Glutamatergic neuron (in vitro differentiated cells): ENCODE data around the gene KRTAP10-2. TPM values are rescaled to one million over a fixed set of nuclear protein-coding genes. Genes with fewer than 3 reads are reported as not detected.

Experiments
- DNase-seq: peaks from one replicate; pipeline ENCODE4 v3.0.0; 2022
- H3K27ac Mint-ChIP-seq: one replicate; pipeline ENCODE4 v1.8.0; 2020; ENCODE audit warnings: mild to moderate bottlenecking, mixed read lengths, inconsistent platforms; ENCODE audit not compliant: unreplicated experiment
- H3K27me3 Mint-ChIP-seq: one replicate; pipeline ENCODE4 v1.8.0; 2020; ENCODE audit warnings: mild to moderate bottlenecking, moderate library complexity, mixed read lengths, inconsistent platforms; ENCODE audit not compliant: unreplicated experiment
- H3K36me3 Mint-ChIP-seq: one replicate; pipeline ENCODE4 v1.8.0; 2020; ENCODE audit warnings: mild to moderate bottlenecking, mixed read lengths, inconsistent platforms; ENCODE audit not compliant: unreplicated experiment
- H3K4me1 Mint-ChIP-seq: one replicate; pipeline ENCODE4 v1.8.0; 2020; ENCODE audit warnings: mild to moderate bottlenecking, low read depth, mixed read lengths, inconsistent platforms; ENCODE audit not compliant: unreplicated experiment
- H3K4me3 Mint-ChIP-seq: one replicate; pipeline ENCODE4 v1.8.0; 2020; ENCODE audit warnings: mild to moderate bottlenecking, mixed read lengths, inconsistent platforms; ENCODE audit not compliant: unreplicated experiment
- H3K9me3 Mint-ChIP-seq: one replicate; pipeline ENCODE4 v1.8.0; 2020; ENCODE audit warnings: mild to moderate bottlenecking, moderate library complexity, mixed read lengths, inconsistent platforms; ENCODE audit not compliant: unreplicated experiment
- total RNA-seq: library from RNA; stranded (reverse); fragmentation: NEBNext Ultra II Directional; extraction: Animal tissue kit (Norgen Biotek cat#: 25700); gene quantifications from one replicate; pipeline ENCODE4 v1.2.1, GENCODE V29; 2021; ENCODE audit not compliant: unreplicated experiment
- TF ChIP-seq, protein P1 (sequence below): fragments of 200-600 bp; sonication (generic); IDR thresholded peaks from one replicate; pipeline ENCODE4 v1.5.0; 2021; ENCODE audit not compliant: partially characterized antibody, unreplicated experiment

Gene KRTAP10-2
- total RNA-seq, 1 donor from 2014 or later, result not detected

DNA sequence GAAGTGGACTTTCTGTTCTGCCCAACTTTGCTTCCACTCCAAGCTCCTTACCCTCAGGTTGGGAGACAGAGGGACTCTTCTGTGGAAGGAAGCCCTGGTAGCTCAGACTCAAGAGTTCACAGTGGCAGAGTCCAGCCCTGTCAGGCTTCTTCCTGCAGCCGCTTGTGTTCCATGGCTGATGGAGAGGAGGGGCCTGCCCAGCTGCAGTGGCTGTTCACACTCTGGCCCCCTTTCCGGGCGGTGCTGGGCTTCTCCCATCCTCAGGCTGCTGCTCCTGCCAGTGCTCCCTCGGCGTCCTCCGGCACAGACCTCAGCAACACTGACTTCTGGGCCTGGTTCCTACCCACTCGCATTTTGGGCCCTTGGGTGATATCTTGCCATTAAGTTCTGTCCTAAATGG is 15.3 kb downstream of the KRTAP10-2 start:
- TF ChIP-seq, protein P1, sequence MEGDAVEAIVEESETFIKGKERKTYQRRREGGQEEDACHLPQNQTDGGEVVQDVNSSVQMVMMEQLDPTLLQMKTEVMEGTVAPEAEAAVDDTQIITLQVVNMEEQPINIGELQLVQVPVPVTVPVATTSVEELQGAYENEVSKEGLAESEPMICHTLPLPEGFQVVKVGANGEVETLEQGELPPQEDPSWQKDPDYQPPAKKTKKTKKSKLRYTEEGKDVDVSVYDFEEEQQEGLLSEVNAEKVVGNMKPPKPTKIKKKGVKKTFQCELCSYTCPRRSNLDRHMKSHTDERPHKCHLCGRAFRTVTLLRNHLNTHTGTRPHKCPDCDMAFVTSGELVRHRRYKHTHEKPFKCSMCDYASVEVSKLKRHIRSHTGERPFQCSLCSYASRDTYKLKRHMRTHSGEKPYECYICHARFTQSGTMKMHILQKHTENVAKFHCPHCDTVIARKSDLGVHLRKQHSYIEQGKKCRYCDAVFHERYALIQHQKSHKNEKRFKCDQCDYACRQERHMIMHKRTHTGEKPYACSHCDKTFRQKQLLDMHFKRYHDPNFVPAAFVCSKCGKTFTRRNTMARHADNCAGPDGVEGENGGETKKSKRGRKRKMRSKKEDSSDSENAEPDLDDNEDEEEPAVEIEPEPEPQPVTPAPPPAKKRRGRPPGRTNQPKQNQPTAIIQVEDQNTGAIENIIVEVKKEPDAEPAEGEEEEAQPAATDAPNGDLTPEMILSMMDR, result no peak
- no peak overlapping the region for H3K4me3 Mint-ChIP-seq
- no peaks in the 10 kb centered on the region for H3K27me3 Mint-ChIP-seq
- H3K9me3 Mint-ChIP-seq, result peaks cover 8% of the 10 kb centered on the region
- DNase-seq, result no peak
- peaks cover 2% of the 10 kb centered on the region for H3K36me3 Mint-ChIP-seq
- no peak overlapping the region for H3K27ac Mint-ChIP-seq
- H3K4me1 Mint-ChIP-seq, result peaks cover 3% of the 10 kb centered on the region

DNA sequence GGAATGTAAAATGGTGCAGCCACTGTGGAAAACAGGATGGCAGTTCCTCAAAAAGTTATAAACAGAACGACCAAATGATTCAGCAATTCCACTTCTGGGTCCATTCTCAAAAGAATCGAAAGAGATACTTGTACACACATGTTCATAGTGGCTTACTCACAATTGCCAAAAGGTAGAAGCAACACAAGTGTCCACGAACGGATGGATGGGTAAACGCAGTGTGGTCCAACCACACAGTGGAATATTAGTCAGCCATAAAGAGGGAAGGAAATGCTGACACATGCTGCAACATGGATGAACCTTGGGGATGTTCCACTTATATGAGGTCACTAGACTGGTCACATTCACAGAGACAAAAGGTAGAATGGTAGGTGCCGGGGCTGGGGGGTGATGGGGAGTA is 16.6 kb downstream of the KRTAP10-2 start:
- H3K9me3 Mint-ChIP-seq, result peaks cover 10% of the 10 kb centered on the region
- H3K4me3 Mint-ChIP-seq, result no peak overlapping the region
- no peak for DNase-seq
- TF ChIP-seq, protein P1, result no peak
- peaks cover 8% of the 10 kb centered on the region for H3K4me1 Mint-ChIP-seq
- peaks cover 4% of the 10 kb centered on the region for H3K27me3 Mint-ChIP-seq
- no peak overlapping the region for H3K27ac Mint-ChIP-seq
- peaks cover 6% of the 10 kb centered on the region for H3K36me3 Mint-ChIP-seq

DNA sequence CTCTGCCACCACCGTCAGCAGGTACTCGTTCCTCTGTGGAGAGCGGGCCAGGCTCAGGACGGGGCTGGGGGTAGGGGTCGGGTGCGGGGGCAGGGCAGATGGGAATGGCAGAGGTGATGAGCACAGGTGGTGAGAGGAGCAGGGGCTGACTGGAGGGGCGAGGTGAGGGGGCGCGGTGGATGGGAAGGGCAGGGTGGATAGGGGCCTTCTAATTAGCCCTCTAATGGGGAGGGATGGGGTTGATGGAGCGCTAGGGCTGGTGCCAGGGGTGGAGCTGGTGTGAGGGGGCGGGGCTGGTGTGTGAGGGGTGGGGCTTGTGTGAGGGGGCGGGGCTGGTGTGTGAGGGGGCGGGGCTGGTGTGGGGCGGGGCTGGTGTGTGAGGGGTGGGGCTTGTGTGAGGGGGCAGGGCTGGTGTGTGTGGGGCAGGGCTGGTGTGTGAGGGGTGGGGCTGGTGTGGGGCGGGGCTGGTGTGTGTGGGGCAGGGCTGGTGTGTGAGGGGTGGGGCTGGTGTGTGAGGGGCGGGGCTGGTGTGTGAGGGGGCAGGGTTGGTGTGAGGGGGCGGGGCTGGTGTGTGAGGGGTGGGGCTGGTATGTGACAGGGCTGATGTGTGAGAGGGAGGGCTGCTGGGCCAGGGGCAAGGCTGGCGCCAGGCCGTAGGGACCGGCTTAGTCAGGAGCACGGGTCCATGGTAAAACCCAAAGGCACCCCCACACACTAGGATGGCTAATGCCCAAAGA is 17.2 kb downstream of the KRTAP10-2 start:
- H3K27me3 Mint-ChIP-seq, result peaks cover 4% of the 10 kb centered on the region

DNA sequence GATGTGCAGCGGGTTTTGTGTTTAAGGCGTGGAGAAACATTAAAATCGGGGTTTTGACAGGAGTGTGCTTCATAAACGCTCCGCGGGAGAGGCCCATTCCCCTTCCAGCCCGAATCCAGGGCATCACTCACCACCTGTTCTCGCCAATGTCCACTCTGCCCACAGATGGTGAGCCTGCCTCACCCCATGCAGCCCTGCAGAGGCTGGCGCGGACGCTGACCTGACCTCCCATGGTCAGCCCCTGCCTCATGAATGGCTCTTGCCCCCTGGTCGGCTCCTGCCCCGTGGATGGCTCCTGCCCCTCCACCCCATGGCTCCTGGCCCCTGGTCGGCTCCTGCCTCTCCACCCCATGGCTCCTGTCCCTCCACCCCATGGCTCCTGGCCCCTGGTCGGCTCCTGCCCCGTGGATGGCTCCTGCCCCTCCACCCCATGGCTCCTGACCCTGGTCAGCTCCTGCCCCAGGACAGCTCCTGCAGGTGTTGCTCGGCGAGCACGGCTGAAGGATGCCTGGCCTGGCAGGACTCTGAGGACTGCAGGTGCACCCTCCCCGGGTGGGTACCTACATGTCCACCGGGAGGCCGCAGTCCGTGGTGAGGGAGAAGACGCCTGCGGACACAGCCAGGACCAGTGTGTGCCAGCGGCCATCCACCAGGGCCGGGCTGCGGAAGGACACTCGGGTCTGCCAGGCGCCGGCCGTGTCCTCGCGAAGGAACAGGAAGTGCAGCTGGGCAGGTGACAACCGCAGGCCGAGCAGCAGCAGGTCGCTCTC is 18.0 kb downstream of the KRTAP10-2 start:
- H3K4me3 Mint-ChIP-seq, result no peak overlapping the region
- peaks cover 10% of the 10 kb centered on the region for H3K9me3 Mint-ChIP-seq
- peaks cover 4% of the 10 kb centered on the region for H3K27me3 Mint-ChIP-seq
- H3K4me1 Mint-ChIP-seq, result peaks cover 8% of the 10 kb centered on the region
- TF ChIP-seq, protein P1, result no peak
- no peak for DNase-seq
- peaks cover 6% of the 10 kb centered on the region for H3K36me3 Mint-ChIP-seq
- no peak overlapping the region for H3K27ac Mint-ChIP-seq

More for the DNA sequence above, 17.2 kb downstream of the KRTAP10-2 start:
- no peak for DNase-seq
- Mint-ChIP-seq H3K9me3 (peaks cover 10% of the 10 kb centered on the region), H3K4me1 (peaks cover 8% of the 10 kb centered on the region), H3K27ac (no peak overlapping the region), H3K36me3 (peaks cover 6% of the 10 kb centered on the region), H3K4me3 (no peak overlapping the region)
- TF ChIP-seq, protein P1, result no peak

DNA sequence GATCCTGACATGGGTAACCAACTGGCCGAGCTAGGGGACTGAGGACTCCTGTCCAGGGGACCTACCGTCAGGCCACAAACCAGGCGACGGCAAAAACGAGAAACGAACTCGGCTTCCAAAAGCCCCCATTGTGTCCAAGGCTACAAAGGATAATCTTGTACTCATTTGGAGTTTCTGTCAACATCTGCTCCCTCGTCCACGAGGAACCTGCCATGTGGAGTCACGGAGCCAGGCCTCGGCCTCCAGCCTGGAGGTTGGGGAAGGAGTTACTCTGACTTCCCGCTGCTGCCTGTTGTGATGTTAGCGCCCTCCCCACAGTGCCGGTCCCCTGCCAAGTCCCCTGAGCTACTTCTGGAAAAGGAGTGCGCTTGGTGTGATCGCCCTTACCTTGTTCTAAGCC is 18.6 kb downstream of the KRTAP10-2 start:
- Mint-ChIP-seq H3K36me3 (peaks cover 6% of the 10 kb centered on the region), H3K27me3 (peaks cover 4% of the 10 kb centered on the region), H3K9me3 (peaks cover 10% of the 10 kb centered on the region), H3K4me1 (peaks cover 8% of the 10 kb centered on the region), H3K27ac (no peak overlapping the region), H3K4me3 (no peak overlapping the region)
- no peak for DNase-seq
- TF ChIP-seq, protein P1, result no peak
